Neuronal stem cell (in vitro differentiated cells): ENCODE results near the gene FAXC.

Experiments used
- DNase-seq: peaks from one replicate; pipeline ENCODE4 v3.0.0-alpha.2; 2013; ENCODE audit warnings: low spot score
- H2AFZ ChIP-seq: one replicate; pipeline ENCODE4 v1.6.1; 2013; ENCODE audit warnings: mild to moderate bottlenecking, low read length, inconsistent platforms
- H2AK5ac ChIP-seq: 2 replicates; pipeline ENCODE4 v1.6.1; 2013; ENCODE audit warnings: low read depth, mild to moderate bottlenecking, inconsistent platforms, low read length, moderate library complexity, mixed read lengths
- H2BK120ac ChIP-seq: 2 replicates; pipeline ENCODE4 v1.6.1; 2013; ENCODE audit warnings: low read depth, mild to moderate bottlenecking, inconsistent platforms, low read length, moderate library complexity, mixed read lengths
- H2BK12ac ChIP-seq: one replicate; pipeline ENCODE4 v1.6.1; 2013; ENCODE audit warnings: low read length, inconsistent platforms
- H2BK15ac ChIP-seq: 2 replicates; pipeline ENCODE4 v1.6.1; 2013; ENCODE audit warnings: mild to moderate bottlenecking, low read length, inconsistent platforms, mixed read lengths
- H2BK5ac ChIP-seq: one replicate; pipeline ENCODE4 v1.6.1; 2013; ENCODE audit warnings: inconsistent platforms, mild to moderate bottlenecking, low read length, moderate library complexity
- H3K14ac ChIP-seq: one replicate; pipeline ENCODE4 v1.6.1; 2013; ENCODE audit warnings: low read length, inconsistent platforms
- H3K18ac ChIP-seq: 2 replicates; pipeline ENCODE4 v1.6.1; 2013; ENCODE audit warnings: low read length, inconsistent platforms
- H3K23ac ChIP-seq: 2 replicates; pipeline ENCODE4 v1.6.1; 2013; ENCODE audit warnings: low read depth, mild to moderate bottlenecking, mixed read lengths, low read length, inconsistent platforms; ENCODE audit not compliant: poor library complexity
- H3K27ac ChIP-seq: replicated peaks from 3 replicates; pipeline ENCODE4 v1.5.1; 2013; ENCODE audit warnings: low read length, inconsistent platforms
- H3K27me3 ChIP-seq, 3 experiments: 2 replicates each; pipeline ENCODE4 v1.6.1; 2013; ENCODE audit warnings: low read length in 3 of 3, mild to moderate bottlenecking in 2 of 3, inconsistent platforms in 1 of 3, low read depth in 1 of 3, mixed read lengths in 1 of 3, moderate library complexity in 1 of 3; ENCODE audit not compliant: control insufficient read depth in 3 of 3, insufficient read depth in 3 of 3
- H3K36me3 ChIP-seq, 2 donors: replicated peaks in 1 of 2; 2 replicates each; pipeline ENCODE4 v1.6.1; 2013; ENCODE audit warnings: low read length in 2 of 2; ENCODE audit not compliant: control insufficient read depth in 2 of 2, insufficient read depth in 2 of 2
- H3K4ac ChIP-seq: 2 replicates; pipeline ENCODE4 v1.6.1; 2013; ENCODE audit warnings: inconsistent platforms, mild to moderate bottlenecking, low read length, moderate library complexity
- H3K4me1 ChIP-seq, 2 donors: 1 replicate in 1 of 2; 2 replicates in 1 of 2; pipeline ENCODE4 v1.6.1; 2013; ENCODE audit warnings: low read length in 2 of 2, low read depth in 1 of 2; ENCODE audit not compliant: control insufficient read depth in 2 of 2, insufficient read depth in 1 of 2
- H3K4me2 ChIP-seq: one replicate; pipeline ENCODE4 v1.6.1; 2013; ENCODE audit warnings: mild to moderate bottlenecking, low read length, inconsistent platforms; ENCODE audit not compliant: insufficient read depth, poor library complexity, severe bottlenecking
- H3K4me3 ChIP-seq, 2 donors: 2 replicates each; pipeline ENCODE4 v1.5.1; 2013; ENCODE audit warnings: low read length in 2 of 2, mild to moderate bottlenecking in 2 of 2, inconsistent platforms in 1 of 2, moderate library complexity in 1 of 2
- H3K79me1 ChIP-seq: one replicate; pipeline ENCODE4 v1.6.1; 2013; ENCODE audit warnings: low read depth, mild to moderate bottlenecking, inconsistent platforms, low read length, moderate library complexity
- H3K9ac ChIP-seq: one replicate; pipeline ENCODE4 v1.6.1; 2013; ENCODE audit warnings: mild to moderate bottlenecking, low read depth, low read length, inconsistent platforms; ENCODE audit not compliant: poor library complexity
- H3K9me3 ChIP-seq, 2 donors: replicated peaks in 1 of 2; 2 replicates each; pipeline versions ENCODE3 to v1.6.1; 2013; ENCODE audit warnings: low read length in 2 of 2, mild to moderate bottlenecking in 2 of 2, inconsistent platforms in 1 of 2, low read depth in 1 of 2, mixed read lengths in 1 of 2, moderate library complexity in 1 of 2; ENCODE audit not compliant: control insufficient read depth in 2 of 2, insufficient read depth in 1 of 2
- H4K8ac ChIP-seq: one replicate; pipeline ENCODE4 v1.6.1; 2013; ENCODE audit warnings: low read depth, mild to moderate bottlenecking, inconsistent platforms, low read length, moderate library complexity
- H4K91ac ChIP-seq: one replicate; pipeline ENCODE4 v1.6.1; 2013; ENCODE audit warnings: low read length, low read depth, mild to moderate bottlenecking, inconsistent platforms; ENCODE audit not compliant: poor library complexity
- WGBS, 2 donors: extraction: QIAGEN DNeasy Blood & Tissue Kit; methylation state at CpG; one replicate each; pipeline ENCODE4 v1.1.7; 2013; ENCODE audit warnings: missing lambda C conversion rate in 2 of 2, mixed read lengths in 1 of 2; ENCODE audit not compliant: insufficient read length in 2 of 2, insufficient replicate concordance in 1 of 2; ENCODE audit errors: extremely low coverage in 2 of 2; 5-methylcytosine and 5-hydroxymethylcytosine counted together

Gene FAXC

GRCh38 chr6:99296261-99296660, 53.2 kb downstream of the FAXC start:
- Histone ChIP-seq H2BK12ac (no peak overlapping the region), H3K4me2 (no peak overlapping the region), H3K9me3 (no peaks in the 10 kb centered on the region), H2AFZ (no peak overlapping the region), H4K8ac (no peak overlapping the region), H3K4me1 (no peaks in the 10 kb centered on the region), H2AK5ac (no peak overlapping the region), H2BK5ac (no peak overlapping the region), H4K91ac (no peak overlapping the region), H3K79me1 (no peaks in the 10 kb centered on the region), H3K18ac (no peak overlapping the region), H3K23ac (no peak overlapping the region), H2BK120ac (no peak overlapping the region), H2BK15ac (no peak overlapping the region), H3K4ac (no peak overlapping the region), H3K27me3 (no peaks in the 10 kb centered on the region), H3K14ac (no peak overlapping the region), H3K27ac (no peak overlapping the region), H3K4me3 (no peak overlapping the region), H3K9ac (no peak overlapping the region), H3K36me3 (peaks cover 0 to 10% of the 10 kb centered on the region in 2 donors)
- no CpG with 5 or more reads among the region's 5 CpGs for WGBS, 2 donors
- no peak for DNase-seq

DNA sequence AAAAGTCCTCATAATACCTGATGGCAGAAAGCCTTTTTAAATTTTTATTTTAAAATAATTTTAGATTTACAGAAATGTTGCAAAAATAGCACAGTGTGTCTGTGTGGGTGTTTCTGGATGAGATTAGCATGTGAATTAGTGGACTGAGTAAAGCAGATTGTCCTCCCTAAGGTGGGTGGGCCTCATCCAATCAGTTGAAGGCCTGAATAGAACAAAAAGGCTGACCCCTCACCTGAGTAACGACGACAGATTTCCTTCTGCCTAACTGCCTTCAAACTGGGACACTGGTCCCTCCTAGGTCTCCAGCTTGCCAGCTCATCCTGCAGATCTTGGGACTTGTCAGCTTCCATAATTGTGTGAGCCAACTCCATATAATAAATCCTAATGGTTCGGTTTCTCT, 54.2 kb downstream of the FAXC start:
- H3K4ac ChIP-seq, result no peak overlapping the region
- no peak for DNase-seq
- H3K23ac ChIP-seq, result no peak overlapping the region
- no CpG with 5 or more reads among the region's 3 CpGs for WGBS, 2 donors
- H3K4me3 ChIP-seq, result no peak overlapping the region
- H2AFZ ChIP-seq, result no peak overlapping the region
- no peak overlapping the region for H3K14ac ChIP-seq
- no peaks in the 10 kb centered on the region for H3K4me1 ChIP-seq
- H2BK120ac ChIP-seq, result no peak overlapping the region
- no peak overlapping the region for H3K9ac ChIP-seq
- H3K18ac ChIP-seq, result no peak overlapping the region
- no peak overlapping the region for H3K27ac ChIP-seq
- no peaks in the 10 kb centered on the region for H3K9me3 ChIP-seq
- H3K27me3 ChIP-seq, result no peaks in the 10 kb centered on the region
- H2BK15ac ChIP-seq, result no peak overlapping the region
- no peak overlapping the region for H3K4me2 ChIP-seq
- no peak overlapping the region for H4K8ac ChIP-seq
- no peaks in the 10 kb centered on the region for H3K79me1 ChIP-seq
- no peak overlapping the region for H4K91ac ChIP-seq
- H2BK12ac ChIP-seq, result no peak overlapping the region
- H3K36me3 ChIP-seq, result peaks cover 0 to 14% of the 10 kb centered on the region in 2 donors
- no peak overlapping the region for H2AK5ac ChIP-seq
- no peak overlapping the region for H2BK5ac ChIP-seq

DNA sequence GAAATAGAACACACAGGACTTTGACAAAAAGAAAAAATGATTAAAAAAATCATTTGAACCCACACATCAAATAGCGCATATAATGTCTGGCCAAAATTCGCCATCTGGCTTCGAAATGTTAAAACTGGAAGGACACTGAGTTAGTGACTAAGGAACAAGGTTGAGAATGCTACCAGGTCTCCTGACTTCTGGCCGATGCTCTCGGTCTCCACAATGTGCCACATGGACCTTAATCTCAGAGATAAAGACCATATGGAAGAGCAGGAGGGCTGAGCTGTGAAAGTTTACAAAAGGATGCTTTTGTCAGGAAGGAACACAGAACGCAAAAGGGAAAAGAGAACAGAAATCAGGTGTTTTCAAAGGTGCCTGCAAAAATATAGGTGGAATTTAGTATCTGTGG, 54.7 kb downstream of the FAXC start:
- H3K18ac ChIP-seq, result no peak overlapping the region
- H4K8ac ChIP-seq, result no peak overlapping the region
- no CpG with 5 or more reads among the region's 6 CpGs for WGBS, 2 donors
- H3K4me3 ChIP-seq, result no peak overlapping the region
- H2BK15ac ChIP-seq, result no peak overlapping the region
- no peaks in the 10 kb centered on the region for H3K9me3 ChIP-seq
- H3K4ac ChIP-seq, result no peak overlapping the region
- no peak for DNase-seq
- H3K4me2 ChIP-seq, result no peak overlapping the region
- no peak overlapping the region for H3K27ac ChIP-seq
- H3K79me1 ChIP-seq, result no peaks in the 10 kb centered on the region
- no peak overlapping the region for H2AK5ac ChIP-seq
- H2BK12ac ChIP-seq, result no peak overlapping the region
- H2BK120ac ChIP-seq, result no peak overlapping the region
- no peak overlapping the region for H3K23ac ChIP-seq
- H4K91ac ChIP-seq, result no peak overlapping the region
- no peak overlapping the region for H2AFZ ChIP-seq
- H2BK5ac ChIP-seq, result no peak overlapping the region
- no peaks in the 10 kb centered on the region for H3K4me1 ChIP-seq
- peaks cover 0 to 18% of the 10 kb centered on the region in 2 donors for H3K36me3 ChIP-seq
- H3K9ac ChIP-seq, result no peak overlapping the region
- H3K14ac ChIP-seq, result no peak overlapping the region
- no peaks in the 10 kb centered on the region for H3K27me3 ChIP-seq

DNA sequence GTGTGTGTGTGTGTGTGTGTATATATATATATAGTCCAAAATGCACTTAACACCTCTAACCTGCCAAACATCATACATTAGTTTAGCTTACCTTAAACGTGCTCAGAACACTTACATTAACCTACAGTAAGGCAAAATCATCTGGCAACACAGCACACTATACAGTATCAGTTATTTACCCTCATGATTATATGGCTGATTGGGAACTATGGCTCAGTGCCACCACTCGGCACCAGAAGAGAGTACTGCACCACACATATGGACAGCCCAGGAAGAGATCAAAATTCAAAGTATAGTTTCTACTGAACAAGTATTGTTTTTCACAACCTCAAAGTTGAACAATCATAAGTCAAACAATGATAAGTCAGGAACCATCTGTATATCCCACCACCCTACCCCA, 59.8 kb downstream of the FAXC start:
- no peaks in the 10 kb centered on the region for H3K79me1 ChIP-seq
- H2AFZ ChIP-seq, result no peak overlapping the region
- no peak overlapping the region for H2BK12ac ChIP-seq
- WGBS, 2 donors, result no CpG with 5 or more reads among the region's 2 CpGs
- no peak overlapping the region for H3K23ac ChIP-seq
- no peak overlapping the region for H2BK15ac ChIP-seq
- no peak overlapping the region for H2AK5ac ChIP-seq
- DNase-seq, result no peak
- no peak overlapping the region for H3K27ac ChIP-seq
- H3K9me3 ChIP-seq, result peaks cover 0 to 2% of the 10 kb centered on the region in 2 donors
- H3K4ac ChIP-seq, result no peak overlapping the region
- H3K36me3 ChIP-seq, result peaks cover 0 to 23% of the 10 kb centered on the region in 2 donors
- peaks cover 0 to 2% of the 10 kb centered on the region in 2 donors for H3K4me1 ChIP-seq
- no peak overlapping the region for H2BK5ac ChIP-seq
- no peak overlapping the region for H3K9ac ChIP-seq
- no peak overlapping the region for H3K18ac ChIP-seq
- no peak overlapping the region for H3K4me3 ChIP-seq
- H4K91ac ChIP-seq, result no peak overlapping the region
- H3K4me2 ChIP-seq, result no peak overlapping the region
- no peak overlapping the region for H4K8ac ChIP-seq
- no peak overlapping the region for H3K14ac ChIP-seq
- no peaks in the 10 kb centered on the region for H3K27me3 ChIP-seq
- H2BK120ac ChIP-seq, result no peak overlapping the region
